Measurements from ENCODE around the gene ARFGEF2. TPM values are rescaled to one million over a fixed set of nuclear protein-coding genes. Genes with fewer than 3 reads are reported as not detected.

Gene ARFGEF2
- total RNA-seq, 4 donors from 2014 or later: 29.9 to 84.7 (median 39.1) TPM

- H3K4me3 ChIP-seq: no peak overlapping the region
- no peaks in the 10 kb centered on the region for H3K4me1 ChIP-seq
- H3K27me3 ChIP-seq: peaks cover 5% of the 10 kb centered on the region
- TF ChIP-seq POLR2AphosphoS5 (IDR thresholded peaks at IDR 0.05) (no peak), EP300 (IDR thresholded peaks at IDR 0.05) (no peak), POLR2A (IDR thresholded peaks at IDR 0.05) (no peak)
- TF ChIP-seq, protein P1, sequence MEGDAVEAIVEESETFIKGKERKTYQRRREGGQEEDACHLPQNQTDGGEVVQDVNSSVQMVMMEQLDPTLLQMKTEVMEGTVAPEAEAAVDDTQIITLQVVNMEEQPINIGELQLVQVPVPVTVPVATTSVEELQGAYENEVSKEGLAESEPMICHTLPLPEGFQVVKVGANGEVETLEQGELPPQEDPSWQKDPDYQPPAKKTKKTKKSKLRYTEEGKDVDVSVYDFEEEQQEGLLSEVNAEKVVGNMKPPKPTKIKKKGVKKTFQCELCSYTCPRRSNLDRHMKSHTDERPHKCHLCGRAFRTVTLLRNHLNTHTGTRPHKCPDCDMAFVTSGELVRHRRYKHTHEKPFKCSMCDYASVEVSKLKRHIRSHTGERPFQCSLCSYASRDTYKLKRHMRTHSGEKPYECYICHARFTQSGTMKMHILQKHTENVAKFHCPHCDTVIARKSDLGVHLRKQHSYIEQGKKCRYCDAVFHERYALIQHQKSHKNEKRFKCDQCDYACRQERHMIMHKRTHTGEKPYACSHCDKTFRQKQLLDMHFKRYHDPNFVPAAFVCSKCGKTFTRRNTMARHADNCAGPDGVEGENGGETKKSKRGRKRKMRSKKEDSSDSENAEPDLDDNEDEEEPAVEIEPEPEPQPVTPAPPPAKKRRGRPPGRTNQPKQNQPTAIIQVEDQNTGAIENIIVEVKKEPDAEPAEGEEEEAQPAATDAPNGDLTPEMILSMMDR (IDR thresholded peaks at IDR 0.05): no peak
- WGBS: 86% methylated on average over 2 of the region's 2 CpGs
- no peaks in the 10 kb centered on the region for H3K9me3 ChIP-seq
- DNase-seq (ENCODE audit: low spot score in 2 of 2): no peak
- no peaks in the 10 kb centered on the region for H3K36me3 ChIP-seq
- no peak overlapping the region for H3K27ac ChIP-seq
Observed at GRCh38 chr20:48892891-48893290, 28.6 kb upstream of the ARFGEF2 start.

DNA sequence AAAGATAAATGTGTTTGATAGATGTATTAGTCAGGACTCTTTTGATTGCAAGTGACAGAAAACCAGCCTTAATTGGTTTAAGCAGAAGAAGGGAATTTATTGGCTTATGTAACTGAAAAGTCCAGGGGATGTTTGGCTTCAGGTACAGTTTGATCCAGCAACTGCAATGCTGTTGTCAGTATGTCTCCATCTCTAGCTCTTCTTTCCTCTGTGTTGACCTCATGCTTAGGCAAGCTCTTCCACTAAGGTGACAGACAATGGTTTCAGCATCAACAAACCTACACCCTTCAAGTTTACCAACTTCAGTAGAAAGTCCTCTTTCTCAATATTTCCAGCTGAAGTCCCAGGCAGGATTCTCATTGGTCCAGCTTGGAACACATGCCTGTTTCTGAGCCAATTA lies 28.1 kb upstream of the ARFGEF2 start:
- Histone ChIP-seq H3K27me3 (peaks cover 5% of the 10 kb centered on the region), H3K36me3 (no peaks in the 10 kb centered on the region), H3K27ac (no peak overlapping the region), H3K4me1 (no peaks in the 10 kb centered on the region), H3K9me3 (no peaks in the 10 kb centered on the region), H3K4me3 (no peak overlapping the region)
- DNase-seq (ENCODE audit: low spot score in 2 of 2): no peak
- TF ChIP-seq POLR2A (IDR thresholded peaks at IDR 0.05) (no peak), POLR2AphosphoS5 (IDR thresholded peaks at IDR 0.05) (no peak), EP300 (IDR thresholded peaks at IDR 0.05) (no peak)
- TF ChIP-seq, protein P1 (IDR thresholded peaks at IDR 0.05): no peak

- no peak for DNase-seq (ENCODE audit: low spot score in 2 of 2)
- no peaks in the 10 kb centered on the region for H3K36me3 ChIP-seq
- no peak overlapping the region for H3K27ac ChIP-seq
- no peaks in the 10 kb centered on the region for H3K9me3 ChIP-seq
- no peaks in the 10 kb centered on the region for H3K4me1 ChIP-seq
- H3K27me3 ChIP-seq: no peaks in the 10 kb centered on the region
- H3K4me3 ChIP-seq: no peak overlapping the region
- WGBS: 51% methylated on average over 4 of the region's 4 CpGs
- TF ChIP-seq POLR2AphosphoS5 (IDR thresholded peaks at IDR 0.05) (no peak), EP300 (IDR thresholded peaks at IDR 0.05) (no peak), POLR2A (IDR thresholded peaks at IDR 0.05) (no peak)
- TF ChIP-seq, protein P1 (IDR thresholded peaks at IDR 0.05): no peak
Observed at GRCh38 chr20:48897305-48898010, 24.1 kb upstream of the ARFGEF2 start.

GRCh38 chr20:48898210-48898609 lies 23.3 kb upstream of the ARFGEF2 start:
- no peak for DNase-seq (ENCODE audit: low spot score in 2 of 2)
- 75% methylated on average over 10 of the region's 10 CpGs for whole genome bisulfite sequencing

DNA sequence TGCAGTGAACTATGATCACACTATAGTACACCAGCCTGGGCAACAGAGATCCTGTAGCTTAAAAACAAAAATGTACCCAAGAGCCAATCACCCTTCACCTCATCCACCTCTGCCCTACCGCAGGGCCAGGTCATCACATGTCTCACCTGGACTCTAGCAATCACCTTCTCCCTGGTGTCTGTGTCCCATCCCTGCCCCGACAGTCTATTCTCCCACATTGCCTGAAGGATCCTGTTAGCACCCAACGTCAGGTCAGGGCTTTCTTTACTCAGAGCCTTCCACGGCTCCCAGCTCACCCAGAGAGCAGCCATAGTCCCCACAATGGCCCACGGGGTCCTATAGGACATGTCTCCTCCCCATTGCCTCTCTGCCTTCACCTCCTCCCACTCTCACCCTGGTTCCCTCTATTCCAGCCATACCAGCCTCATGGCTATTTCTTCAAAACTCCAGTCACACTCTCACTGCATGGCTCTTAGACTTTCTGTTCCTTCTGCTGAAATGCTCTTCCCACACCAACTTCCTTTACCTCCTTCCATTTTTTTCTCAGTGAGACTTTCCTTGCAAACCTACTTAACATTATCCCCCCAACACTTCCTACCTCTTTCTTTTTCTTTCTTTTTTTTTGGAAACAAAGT lies 22.5 kb upstream of the ARFGEF2 start:
- no peaks in the 10 kb centered on the region for H3K4me1 ChIP-seq
- no peak overlapping the region for H3K27ac ChIP-seq
- TF ChIP-seq, protein P1 (IDR thresholded peaks at IDR 0.05): no peak
- no peak for TF ChIP-seq EP300 (IDR thresholded peaks at IDR 0.05)
- no peak for TF ChIP-seq POLR2A (IDR thresholded peaks at IDR 0.05)
- no peak for TF ChIP-seq POLR2AphosphoS5 (IDR thresholded peaks at IDR 0.05)
- H3K9me3 ChIP-seq: no peaks in the 10 kb centered on the region
- H3K4me3 ChIP-seq: no peak overlapping the region
- DNase-seq (ENCODE audit: low spot score in 2 of 2): no peak
- peaks cover 7% of the 10 kb centered on the region for H3K27me3 ChIP-seq
- no peaks in the 10 kb centered on the region for H3K36me3 ChIP-seq
- 90% methylated on average over 5 of the region's 5 CpGs for WGBS

More at GRCh38 chr20:48898210-48898609, 23.3 kb upstream of the ARFGEF2 start:
- no peak overlapping the region for H3K27ac ChIP-seq
- no peaks in the 10 kb centered on the region for H3K9me3 ChIP-seq
- no peak overlapping the region for H3K4me3 ChIP-seq
- H3K27me3 ChIP-seq: peaks cover under 1% of the 10 kb centered on the region
- TF ChIP-seq POLR2A (IDR thresholded peaks at IDR 0.05): no peak
- TF ChIP-seq, protein P1 (IDR thresholded peaks at IDR 0.05): no peak
- no peak for TF ChIP-seq EP300 (IDR thresholded peaks at IDR 0.05)
- H3K36me3 ChIP-seq: no peaks in the 10 kb centered on the region
- H3K4me1 ChIP-seq: no peaks in the 10 kb centered on the region
